CD14-positive monocyte (primary cell): ENCODE data around the gene PDE8B. TPM values are rescaled to one million over a fixed set of nuclear protein-coding genes. Genes with fewer than 3 reads are reported as not detected.

Source experiments
- DNase-seq, 3 donors: peaks; one replicate each; pipeline ENCODE4 v3.0.0-alpha.2; 2011 to 2022
- H2AFZ ChIP-seq: 2 replicates; pipeline ENCODE4 v1.6.0; 2012; ENCODE audit warnings: mild to moderate bottlenecking, low read depth, low read length, inconsistent platforms; ENCODE audit not compliant: insufficient read depth, poor library complexity, severe bottlenecking
- H3K27ac ChIP-seq, 2 donors: 1 replicate in 1 of 2; 2 replicates in 1 of 2; pipeline ENCODE4 v1.5.1; 2012 to 2013; ENCODE audit warnings: low read length in 2 of 2, control low read depth in 1 of 2, inconsistent platforms in 1 of 2, low read depth in 1 of 2, mild to moderate bottlenecking in 1 of 2
- H3K27me3 ChIP-seq, 2 donors: one replicate each; pipeline versions ENCODE4 v1.6.0 to v1.6.1; 2011 to 2013; ENCODE audit warnings: low read length in 2 of 2; ENCODE audit not compliant: control insufficient read depth in 2 of 2, insufficient read depth in 2 of 2
- H3K36me3 ChIP-seq, 2 donors: replicated peaks in 1 of 2; 1 replicate in 1 of 2; 2 replicates in 1 of 2; pipeline versions ENCODE4 v1.5.1 to v1.6.1; 2012 to 2013; ENCODE audit warnings: low read length in 2 of 2, control low read depth in 1 of 2, inconsistent platforms in 1 of 2, mild to moderate bottlenecking in 1 of 2; ENCODE audit not compliant: insufficient read depth in 2 of 2, control insufficient read depth in 1 of 2
- H3K4me1 ChIP-seq, 2 donors: 1 replicate in 1 of 2; 2 replicates in 1 of 2; pipeline versions ENCODE4 v1.5.1 to v1.6.1; 2012 to 2013; ENCODE audit warnings: low read length in 2 of 2, control low read depth in 1 of 2, inconsistent platforms in 1 of 2, mild to moderate bottlenecking in 1 of 2, moderate library complexity in 1 of 2; ENCODE audit not compliant: insufficient read depth in 2 of 2, control insufficient read depth in 1 of 2
- H3K4me2 ChIP-seq: replicated peaks from 2 replicates; pipeline ENCODE3; 2012; ENCODE audit warnings: low read length, moderate library complexity, mild to moderate bottlenecking; ENCODE audit not compliant: poor library complexity, severe bottlenecking; ENCODE audit errors: extremely low read depth
- H3K4me3 ChIP-seq, 3 experiments: fragments of 200-600 bp in 1 of 3; sonication (generic) in 1 of 3; replicated peaks in 1 of 3; 1 replicate in 2 of 3; 2 replicates in 1 of 3; pipeline ENCODE4 v1.5.1; 2011 to 2013; ENCODE audit warnings: low read length in 3 of 3, mild to moderate bottlenecking in 3 of 3, control low read depth in 2 of 3, low read depth in 2 of 3, inconsistent platforms in 1 of 3, moderate library complexity in 1 of 3
- H3K79me2 ChIP-seq: 2 replicates; pipeline ENCODE4 v1.6.0; 2012; ENCODE audit warnings: mild to moderate bottlenecking, control low read depth, inconsistent platforms, low read length, moderate library complexity; ENCODE audit not compliant: insufficient read depth
- H3K9ac ChIP-seq: 2 replicates; pipeline ENCODE4 v1.6.0; 2017; ENCODE audit warnings: low read length, mild to moderate bottlenecking; ENCODE audit not compliant: insufficient read depth, poor library complexity, severe bottlenecking
- H3K9me3 ChIP-seq, 2 donors: replicated peaks in 1 of 2; 1 replicate in 1 of 2; 2 replicates in 1 of 2; pipeline versions ENCODE4 v1.5.1 to v1.6.1; 2012 to 2013; ENCODE audit warnings: low read length in 2 of 2, control low read depth in 1 of 2; ENCODE audit not compliant: control insufficient read depth in 1 of 2, insufficient read depth in 1 of 2
- H4K20me1 ChIP-seq: 2 replicates; pipeline ENCODE4 v1.6.0; 2012; ENCODE audit warnings: mild to moderate bottlenecking, low read length, control low read depth, moderate library complexity; ENCODE audit not compliant: insufficient read depth
- H3K27ac Mint-ChIP-seq, 7 donors: one replicate each; pipeline ENCODE4 v1.8.0; 2020; ENCODE audit warnings: mild to moderate bottlenecking in 7 of 7, mixed read lengths in 7 of 7, moderate library complexity in 6 of 7, inconsistent platforms in 2 of 7
- H3K27me3 Mint-ChIP-seq, 3 donors: one replicate each; pipeline ENCODE4 v1.8.0; 2021 to 2022; ENCODE audit warnings: low read depth in 3 of 3, mild to moderate bottlenecking in 3 of 3, mixed read lengths in 3 of 3, moderate library complexity in 3 of 3, inconsistent platforms in 1 of 3
- H3K36me3 Mint-ChIP-seq, 2 donors: one replicate each; pipeline ENCODE4 v1.8.0; 2020; ENCODE audit warnings: mixed read lengths in 2 of 2, inconsistent platforms in 1 of 2, mild to moderate bottlenecking in 1 of 2
- H3K4me1 Mint-ChIP-seq: one replicate; pipeline ENCODE4 v1.8.0; 2020; ENCODE audit warnings: mild to moderate bottlenecking, mixed read lengths
- H3K4me3 Mint-ChIP-seq, 2 donors: one replicate each; pipeline ENCODE4 v1.8.0; 2020; ENCODE audit warnings: mild to moderate bottlenecking in 2 of 2, mixed read lengths in 2 of 2, moderate library complexity in 1 of 2
- H3K9me3 Mint-ChIP-seq, 7 donors: one replicate each; pipeline ENCODE4 v1.8.0; 2020 to 2022; ENCODE audit warnings: mixed read lengths in 7 of 7, mild to moderate bottlenecking in 6 of 7, moderate library complexity in 6 of 7, inconsistent platforms in 2 of 7
- WGBS: methylation state at CpG from one replicate; pipeline ENCODE4 v1.1.5; 2013; ENCODE audit warnings: missing lambda C conversion rate; ENCODE audit not compliant: insufficient coverage; 5-methylcytosine and 5-hydroxymethylcytosine counted together
- intact Hi-C, 2 donors: fragments of 100-400 bp; cut with micrococcal nuclease; formaldehyde crosslinking; loops; one replicate each; pipeline versions ENCODE4 v1.15.0 to v1.15.1; 2023
- polyA plus RNA-seq, 3 donors: library from polyadenylated mRNA; depleted of rRNA in 1 of 3; unstranded in 2 of 3; stranded (reverse) in 1 of 3; fragments of 300-500 nt in 2 of 3; fragments of >200 nt in 1 of 3; fragmentation: Illumina TruSeq in 2 of 3; gene quantifications; 1 replicate in 2 of 3; 2 replicates in 1 of 3; pipeline ENCODE4 v1.2.3, GENCODE V29; 2012 to 2021
- TF ChIP-seq, protein P1 (sequence below): fragments of 200-600 bp; IDR thresholded peaks from one replicate; pipeline ENCODE4 v1.8.0; 2022; ENCODE audit warnings: antibody characterized with exemption, mild to moderate bottlenecking

The PDE8B gene
- polyA plus RNA-seq, 3 donors: 0.11 to 0.61 (median 0.29) TPM

GRCh38 chr5:77310494-77311213, 100.2 kb downstream of the PDE8B start:
- intact Hi-C loops: no loop called here
- H3K27ac Mint-ChIP-seq: no peak overlapping the region
- no peaks in the 10 kb centered on the region for H3K9me3 ChIP-seq
- H4K20me1 ChIP-seq: no peaks in the 10 kb centered on the region
- no peaks in the 10 kb centered on the region for H3K36me3 Mint-ChIP-seq
- H2AFZ ChIP-seq: no peak overlapping the region
- no peaks in the 10 kb centered on the region for H3K79me2 ChIP-seq
- H3K4me1 ChIP-seq: no peaks in the 10 kb centered on the region
- H3K36me3 ChIP-seq: no peaks in the 10 kb centered on the region
- peaks cover 4% of the 10 kb centered on the region for H3K4me1 Mint-ChIP-seq
- no peaks in the 10 kb centered on the region for H3K27me3 Mint-ChIP-seq
- WGBS: 96% methylated on average over 3 of the region's 4 CpGs
- TF ChIP-seq, protein P1, sequence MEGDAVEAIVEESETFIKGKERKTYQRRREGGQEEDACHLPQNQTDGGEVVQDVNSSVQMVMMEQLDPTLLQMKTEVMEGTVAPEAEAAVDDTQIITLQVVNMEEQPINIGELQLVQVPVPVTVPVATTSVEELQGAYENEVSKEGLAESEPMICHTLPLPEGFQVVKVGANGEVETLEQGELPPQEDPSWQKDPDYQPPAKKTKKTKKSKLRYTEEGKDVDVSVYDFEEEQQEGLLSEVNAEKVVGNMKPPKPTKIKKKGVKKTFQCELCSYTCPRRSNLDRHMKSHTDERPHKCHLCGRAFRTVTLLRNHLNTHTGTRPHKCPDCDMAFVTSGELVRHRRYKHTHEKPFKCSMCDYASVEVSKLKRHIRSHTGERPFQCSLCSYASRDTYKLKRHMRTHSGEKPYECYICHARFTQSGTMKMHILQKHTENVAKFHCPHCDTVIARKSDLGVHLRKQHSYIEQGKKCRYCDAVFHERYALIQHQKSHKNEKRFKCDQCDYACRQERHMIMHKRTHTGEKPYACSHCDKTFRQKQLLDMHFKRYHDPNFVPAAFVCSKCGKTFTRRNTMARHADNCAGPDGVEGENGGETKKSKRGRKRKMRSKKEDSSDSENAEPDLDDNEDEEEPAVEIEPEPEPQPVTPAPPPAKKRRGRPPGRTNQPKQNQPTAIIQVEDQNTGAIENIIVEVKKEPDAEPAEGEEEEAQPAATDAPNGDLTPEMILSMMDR: no peak
- H3K4me2 ChIP-seq: no peak overlapping the region
- no peak overlapping the region for H3K9ac ChIP-seq
- H3K27me3 ChIP-seq: no peaks in the 10 kb centered on the region
- H3K4me3 Mint-ChIP-seq: no peak overlapping the region
- peaks cover 0 to 2% (median 0%) of the 10 kb centered on the region in 7 donors for H3K9me3 Mint-ChIP-seq
- no peak overlapping the region for H3K27ac ChIP-seq
- DNase-seq: no peak
- H3K4me3 ChIP-seq: no peak overlapping the region

DNA sequence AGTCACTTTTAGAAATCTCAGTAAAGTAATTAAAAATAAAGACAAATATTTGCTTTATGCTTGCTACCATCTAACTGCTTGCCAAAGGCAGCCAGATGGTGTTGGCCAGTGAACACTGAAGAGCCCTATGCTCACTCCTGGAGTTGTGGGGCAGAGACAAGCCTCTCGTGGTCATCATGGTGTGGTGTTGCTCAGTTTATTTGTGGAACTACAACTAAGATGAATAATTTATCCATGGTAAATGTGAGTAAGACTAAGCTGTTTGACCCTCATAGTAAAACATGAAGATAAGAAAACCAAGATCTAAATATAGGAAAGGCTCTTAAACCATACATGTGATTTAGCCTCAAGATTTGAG, 100.7 kb downstream of the PDE8B start:
- Histone ChIP-seq H2AFZ (no peak overlapping the region), H3K27ac (no peak overlapping the region), H3K4me1 (no peaks in the 10 kb centered on the region), H3K9me3 (no peaks in the 10 kb centered on the region), H4K20me1 (no peaks in the 10 kb centered on the region), H3K27me3 (no peaks in the 10 kb centered on the region), H3K4me2 (no peak overlapping the region), H3K9ac (no peak overlapping the region), H3K36me3 (no peaks in the 10 kb centered on the region), H3K4me3 (no peak overlapping the region), H3K79me2 (no peaks in the 10 kb centered on the region)
- no peaks in the 10 kb centered on the region for H3K27me3 Mint-ChIP-seq
- TF ChIP-seq, protein P1: no peak
- intact Hi-C loops: no loop called here
- H3K4me1 Mint-ChIP-seq: peaks cover 4% of the 10 kb centered on the region
- H3K36me3 Mint-ChIP-seq: no peaks in the 10 kb centered on the region
- no CpG with 5 or more reads among the region's 1 CpG for WGBS
- no peak for DNase-seq
- no peak overlapping the region for H3K27ac Mint-ChIP-seq
- peaks cover 0 to 2% (median 0%) of the 10 kb centered on the region in 7 donors for H3K9me3 Mint-ChIP-seq
- no peak overlapping the region for H3K4me3 Mint-ChIP-seq
